Suprapubic skin (tissue), 4 donors: Measurements from ENCODE around the gene PRTFDC1. TPM values are rescaled to one million over a fixed set of nuclear protein-coding genes. Genes with fewer than 3 reads are reported as not detected.
A peak's percentile ranks its signal among the peaks of the same experiment; 100 is the strongest.

Source experiments
- DNase-seq, 2 donors: peaks; one replicate each; pipeline ENCODE4 v3.0.0-alpha.2; 2019; ENCODE audit warnings: low spot score in 2 of 2
- H3K27ac ChIP-seq: fragments of 200-600 bp; sonication (generic); one replicate; pipeline ENCODE4 v1.5.1; 2019
- H3K27me3 ChIP-seq: fragments of 200-600 bp; sonication (generic); one replicate; pipeline ENCODE4 v1.5.1; 2019
- H3K36me3 ChIP-seq: fragments of 200-600 bp; sonication (generic); one replicate; pipeline ENCODE4 v1.5.1; 2019
- H3K4me1 ChIP-seq: fragments of 200-600 bp; sonication (generic); one replicate; pipeline ENCODE4 v1.5.1; 2019
- H3K4me3 ChIP-seq: fragments of 200-600 bp; sonication (generic); one replicate; pipeline ENCODE4 v1.5.1; 2019; ENCODE audit warnings: mild to moderate bottlenecking
- H3K9me3 ChIP-seq: fragments of 200-600 bp; sonication (generic); one replicate; pipeline ENCODE4 v1.5.1; 2019
- CTCF ChIP-seq, 2 donors: fragments of 200-600 bp in 1 of 2; fragments of 450-650 bp in 1 of 2; sonication (generic) in 1 of 2; IDR thresholded peaks; one replicate each; pipeline ENCODE4 v1.5.1; 2016 to 2019; ENCODE audit warnings: antibody characterized with exemption in 2 of 2, mild to moderate bottlenecking in 1 of 2, moderate library complexity in 1 of 2
- EP300 ChIP-seq: sonication (generic); formaldehyde crosslinking; IDR thresholded peaks from one replicate; pipeline ENCODE4 v1.6.1; 2017; ENCODE audit warnings: antibody characterized with exemption
- POLR2A ChIP-seq, 2 donors: fragments of 450-650 bp; IDR thresholded peaks; one replicate each; pipeline ENCODE4 v1.6.1; 2017; ENCODE audit warnings: antibody characterized with exemption in 2 of 2, mild to moderate bottlenecking in 2 of 2, moderate library complexity in 2 of 2
- POLR2AphosphoS5 ChIP-seq, 3 donors: sonication (generic); formaldehyde crosslinking; IDR thresholded peaks; one replicate each; pipeline ENCODE4 v1.6.1; 2017; ENCODE audit warnings: antibody characterized with exemption in 3 of 3
- WGBS: methylation state at CpG from one replicate; pipeline ENCODE4 v1.1.5; 2018; 5-methylcytosine and 5-hydroxymethylcytosine counted together
- total RNA-seq, 4 donors: library from RNA; depleted of rRNA; stranded (reverse); fragments of >200 nt; gene quantifications; one replicate each; pipeline ENCODE4 v1.1.0, GENCODE V29; 2016

PRTFDC1 gene
- total RNA-seq, 4 donors from 2014 or later: 0.40 to 0.76 (median 0.69) TPM

- H3K4me1 ChIP-seq: no peaks in the 10 kb centered on the region
- H3K36me3 ChIP-seq: no peaks in the 10 kb centered on the region
- H3K9me3 ChIP-seq: no peaks in the 10 kb centered on the region
- H3K27me3 ChIP-seq: no peaks in the 10 kb centered on the region
- no peak for TF ChIP-seq CTCF (IDR thresholded peaks at IDR 0.05)
- no peak for TF ChIP-seq POLR2A (IDR thresholded peaks at IDR 0.05)
- TF ChIP-seq EP300: no peak
- no peak for TF ChIP-seq POLR2AphosphoS5 (IDR thresholded peaks at IDR 0.05)
- H3K27ac ChIP-seq: no peak overlapping the region
- 79% methylated on average over 3 of the region's 3 CpGs for WGBS
- no peak for DNase-seq
- H3K4me3 ChIP-seq: no peak overlapping the region
These were observed 12.6 kb upstream of the PRTFDC1 start for GRCh38 chr10:24965051-24965450.

GRCh38 chr10:24963521-24964041 lies 11.2 kb upstream of the PRTFDC1 start:
- H3K27ac ChIP-seq: no peak overlapping the region
- H3K36me3 ChIP-seq: no peaks in the 10 kb centered on the region
- no peaks in the 10 kb centered on the region for H3K9me3 ChIP-seq
- WGBS: 70% methylated on average over 5 of the region's 5 CpGs
- TF ChIP-seq CTCF (IDR thresholded peaks at IDR 0.05) (no peak), POLR2A (IDR thresholded peaks at IDR 0.05) (no peak), POLR2AphosphoS5 (IDR thresholded peaks at IDR 0.05) (no peak), EP300 (no peak)
- DNase-seq: no peak
- H3K27me3 ChIP-seq: no peaks in the 10 kb centered on the region
- peaks cover 2% of the 10 kb centered on the region for H3K4me1 ChIP-seq
- no peak overlapping the region for H3K4me3 ChIP-seq

GRCh38 chr10:24962995-24963394 lies 10.6 kb upstream of the PRTFDC1 start:
- DNase-seq: no peak
- Histone ChIP-seq H3K4me3 (no peak overlapping the region), H3K27ac (no peak overlapping the region), H3K4me1 (peaks cover 6% of the 10 kb centered on the region), H3K36me3 (no peaks in the 10 kb centered on the region), H3K27me3 (no peaks in the 10 kb centered on the region), H3K9me3 (no peaks in the 10 kb centered on the region)
- TF ChIP-seq EP300 (no peak), POLR2A (IDR thresholded peaks at IDR 0.05) (no peak), CTCF (IDR thresholded peaks at IDR 0.05) (no peak), POLR2AphosphoS5 (IDR thresholded peaks at IDR 0.05) (no peak)
- WGBS: 75% methylated on average over 3 of the region's 3 CpGs

- no peak for TF ChIP-seq EP300
- no peak for TF ChIP-seq POLR2AphosphoS5 (IDR thresholded peaks at IDR 0.05)
- TF ChIP-seq CTCF (IDR thresholded peaks at IDR 0.05): no peak
- H3K9me3 ChIP-seq: no peaks in the 10 kb centered on the region
- 83% methylated on average over 4 of the region's 4 CpGs for WGBS
- no peak for DNase-seq
- no peaks in the 10 kb centered on the region for H3K36me3 ChIP-seq
- H3K27ac ChIP-seq: no peak overlapping the region
- H3K4me1 ChIP-seq: peaks cover 10% of the 10 kb centered on the region
- no peak overlapping the region for H3K4me3 ChIP-seq
- H3K27me3 ChIP-seq: no peaks in the 10 kb centered on the region
These were observed 9.2 kb upstream of the PRTFDC1 start for GRCh38 chr10:24961582-24961981.

- Histone ChIP-seq H3K36me3 (no peaks in the 10 kb centered on the region), H3K4me1 (peaks cover 10% of the 10 kb centered on the region), H3K27ac (peak overlapping the region; percentile 75), H3K9me3 (no peaks in the 10 kb centered on the region), H3K4me3 (no peak overlapping the region), H3K27me3 (no peaks in the 10 kb centered on the region)
- DNase-seq: no peak
- TF ChIP-seq CTCF (IDR thresholded peaks at IDR 0.05) (no peak), POLR2A (IDR thresholded peaks at IDR 0.05) (no peak), POLR2AphosphoS5 (IDR thresholded peaks at IDR 0.05) (no peak), EP300 (no peak)
- WGBS: 52% methylated on average over 3 of the region's 3 CpGs
These were observed 7.0 kb upstream of the PRTFDC1 start for GRCh38 chr10:24959382-24959730.
